VCaP (cell line): Measurements from ENCODE around the gene GABRB1.

ENCODE experiments used
- H3K27ac ChIP-seq: fragments of 450-650 bp; 2 replicates; pipeline ENCODE4 v1.5.1; 2017
- CTCF ChIP-seq: fragments of 450-650 bp; conservative IDR thresholded peaks from 2 replicates; pipeline ENCODE4 v1.5.1; 2017; ENCODE audit warnings: mild to moderate bottlenecking, moderate library complexity

GABRB1 gene

GRCh38 chr4:47434931-47435330, 403.6 kb downstream of the GABRB1 start:
- TF ChIP-seq CTCF = no peak
- no peak overlapping the region for H3K27ac ChIP-seq

GRCh38 chr4:47442980-47443379, 411.6 kb downstream of the GABRB1 start:
- no peak for TF ChIP-seq CTCF
- H3K27ac ChIP-seq = no peak overlapping the region

GRCh38 chr4:47444031-47444430, 412.7 kb downstream of the GABRB1 start:
- no peak for TF ChIP-seq CTCF

GRCh38 chr4:47451657-47452056, 420.3 kb downstream of the GABRB1 start:
- no peak for TF ChIP-seq CTCF
- H3K27ac ChIP-seq = no peak overlapping the region

More at GRCh38 chr4:47444031-47444430, 412.7 kb downstream of the GABRB1 start:
- no peak overlapping the region for H3K27ac ChIP-seq

- peak overlapping the region; percentile 76 for H3K27ac ChIP-seq
- TF ChIP-seq CTCF = no peak
These were observed 431.4 kb downstream of the GABRB1 start for GRCh38 chr4:47462799-47463234.

- peak; percentile 31 for TF ChIP-seq CTCF
- H3K27ac ChIP-seq = peak within 1 kb of the TSS; percentile 76
These were observed 432.0 kb downstream of the GABRB1 start, which contains the start of gene COMMD8 for GRCh38 chr4:47463235-47463956. COMMD8 (minus strand) TSS chr4:47463702; CDS start chr4:47463651, 51 bp downstream.

- TF ChIP-seq CTCF = no peak
- H3K27ac ChIP-seq = no peak overlapping the region
These were observed 433.6 kb downstream of the GABRB1 start for GRCh38 chr4:47465004-47465403.
